Amygdala (tissue), 56 donors: ENCODE data around the gene MIPEP.

Experiments used
- DNase-seq, 56 donors: peaks; one replicate each; lab custom pipeline; 2025; lab: John Stamatoyannopoulos, UW

The MIPEP gene

GRCh38 chr13:23855360-23855759 lies 33.8 kb downstream of the MIPEP start:
- DNase-seq = no peak

GRCh38 chr13:23852351-23852750 lies 36.8 kb downstream of the MIPEP start:
- no peak for DNase-seq

- no peak for DNase-seq
These were observed 38.1 kb downstream of the MIPEP start for GRCh38 chr13:23851106-23851505.

GRCh38 chr13:23850134-23850533 lies 39.1 kb downstream of the MIPEP start:
- no peak for DNase-seq

- DNase-seq = no peak
These were observed 39.5 kb downstream of the MIPEP start for GRCh38 chr13:23849670-23850069.

GRCh38 chr13:23848646-23849141 lies 40.5 kb downstream of the MIPEP start:
- no peak for DNase-seq

- DNase-seq = no peak
These were observed 41.2 kb downstream of the MIPEP start for GRCh38 chr13:23848019-23848418.

- DNase-seq = no peak
These were observed 41.7 kb downstream of the MIPEP start for GRCh38 chr13:23847497-23847896.

- no peak for DNase-seq
These were observed 44.0 kb downstream of the MIPEP start for GRCh38 chr13:23845105-23845725.

- DNase-seq = no peak
These were observed 45.1 kb downstream of the MIPEP start for GRCh38 chr13:23844132-23844531.

- no peak for DNase-seq
These were observed 45.8 kb downstream of the MIPEP start for GRCh38 chr13:23843436-23843835.

- peak in 5 of 56 donors; percentile 7 to 29 (median 10) for DNase-seq
These were observed 46.8 kb downstream of the MIPEP start for GRCh38 chr13:23842406-23842805.

GRCh38 chr13:23833733-23834611 lies 55.2 kb downstream of the MIPEP start:
- no peak for DNase-seq

- DNase-seq = no peak
These were observed 60.3 kb downstream of the MIPEP start for GRCh38 chr13:23828866-23829265.

- DNase-seq = no peak
These were observed 61.1 kb downstream of the MIPEP start for GRCh38 chr13:23828086-23828485.

GRCh38 chr13:23825179-23825578 lies 64.0 kb downstream of the MIPEP start:
- no peak for DNase-seq

- DNase-seq = no peak
These were observed 64.8 kb downstream of the MIPEP start for GRCh38 chr13:23824371-23824770.

GRCh38 chr13:23822252-23822824 lies 66.9 kb downstream of the MIPEP start:
- peak in 8 of 56 donors; percentile 2 to 18 (median 5) for DNase-seq

GRCh38 chr13:23820530-23820929 lies 68.7 kb downstream of the MIPEP start:
- DNase-seq = no peak

- no peak for DNase-seq
These were observed 71.4 kb downstream of the MIPEP start for GRCh38 chr13:23817830-23818229.

GRCh38 chr13:23817136-23817535 lies 72.1 kb downstream of the MIPEP start:
- no peak for DNase-seq
